Measurements from ENCODE around the gene MCF2L.

MCF2L gene

DNA sequence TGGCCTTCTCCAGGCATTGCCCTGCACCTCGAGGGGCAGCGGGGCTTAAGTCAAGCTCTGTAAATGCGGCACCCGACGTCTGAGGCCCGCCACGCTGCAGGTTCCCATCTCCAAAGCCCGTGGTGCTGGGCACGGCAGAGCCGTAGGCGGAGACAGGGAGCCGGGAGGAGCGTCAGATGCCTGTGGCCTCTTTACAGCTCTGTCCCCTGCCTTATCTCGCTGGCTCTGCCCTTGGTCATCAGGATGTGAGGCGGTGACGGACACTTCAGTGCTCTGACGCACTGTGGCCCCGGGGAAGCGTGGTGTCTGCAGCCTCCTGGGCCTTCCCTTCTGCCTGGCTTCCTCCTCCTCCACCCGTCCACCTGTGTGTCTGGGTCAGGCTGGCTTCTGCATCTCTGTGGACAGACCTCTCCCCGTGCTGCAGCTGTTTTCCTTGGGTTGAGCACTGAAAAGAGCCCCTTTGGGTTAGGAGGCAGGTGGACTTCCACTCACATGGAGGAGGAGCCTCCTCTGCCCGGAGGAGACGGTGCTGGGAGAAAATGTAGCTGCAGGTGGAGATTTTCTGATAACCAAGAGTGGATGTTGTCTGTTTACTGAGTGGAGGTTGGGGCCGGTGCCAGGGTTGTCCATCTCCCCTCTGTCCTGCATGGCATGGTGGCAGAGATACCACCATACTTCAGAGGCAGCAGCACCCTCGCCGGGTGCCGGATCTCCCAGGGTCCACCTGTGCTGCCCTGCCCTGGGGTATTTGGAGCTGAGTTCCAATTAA, 14.6 kb downstream of the MCF2L start:
- peaks cover 0 to 26% of the 10 kb centered on the region in 2 donors for H3K27me3 Mint-ChIP-seq
- ATAC-seq (replicated peaks) (no peak), DNase-seq (no peak)
- peaks cover 0 to 5% of the 10 kb centered on the region in 2 donors for H3K4me1 Mint-ChIP-seq (ENCODE audit: low read depth in 2 of 2)
- H3K9me3 Mint-ChIP-seq = no peaks in the 10 kb centered on the region
- H3K36me3 Mint-ChIP-seq (ENCODE audit: insufficient read depth) = no peaks in the 10 kb centered on the region
- no peak overlapping the region for H3K27ac Mint-ChIP-seq
- no peak overlapping the region for H3K4me3 Mint-ChIP-seq

DNA sequence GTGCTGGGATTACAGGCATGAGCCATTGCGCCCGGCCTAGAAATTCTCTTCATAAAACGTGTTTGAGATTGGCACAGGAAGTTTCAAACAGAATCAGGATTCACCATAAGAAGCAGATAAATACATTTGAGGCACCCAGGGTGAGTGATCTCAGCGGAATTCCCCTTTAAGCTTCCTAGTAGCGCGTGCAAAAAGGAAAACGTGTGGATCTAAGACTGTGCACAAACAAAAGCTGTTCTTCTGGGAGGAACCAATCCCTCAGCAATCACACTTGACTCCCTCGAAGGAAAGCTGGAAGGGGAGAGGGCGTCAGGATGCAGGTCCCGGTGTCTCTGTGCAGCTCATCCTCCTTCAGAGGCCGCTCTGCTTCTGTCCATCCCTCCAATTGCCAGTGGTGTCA, 15.5 kb downstream of the MCF2L start:
- no peak for DNase-seq
- Mint-ChIP-seq H3K4me1 (ENCODE audit: low read depth in 2 of 2) (peaks cover 0 to 5% of the 10 kb centered on the region in 2 donors), H3K27me3 (peaks cover 0 to 26% of the 10 kb centered on the region in 2 donors), H3K9me3 (no peaks in the 10 kb centered on the region), H3K27ac (no peak overlapping the region), H3K4me3 (no peak overlapping the region), H3K36me3 (ENCODE audit: insufficient read depth) (no peaks in the 10 kb centered on the region)
- no peak for ATAC-seq (replicated peaks)

DNA sequence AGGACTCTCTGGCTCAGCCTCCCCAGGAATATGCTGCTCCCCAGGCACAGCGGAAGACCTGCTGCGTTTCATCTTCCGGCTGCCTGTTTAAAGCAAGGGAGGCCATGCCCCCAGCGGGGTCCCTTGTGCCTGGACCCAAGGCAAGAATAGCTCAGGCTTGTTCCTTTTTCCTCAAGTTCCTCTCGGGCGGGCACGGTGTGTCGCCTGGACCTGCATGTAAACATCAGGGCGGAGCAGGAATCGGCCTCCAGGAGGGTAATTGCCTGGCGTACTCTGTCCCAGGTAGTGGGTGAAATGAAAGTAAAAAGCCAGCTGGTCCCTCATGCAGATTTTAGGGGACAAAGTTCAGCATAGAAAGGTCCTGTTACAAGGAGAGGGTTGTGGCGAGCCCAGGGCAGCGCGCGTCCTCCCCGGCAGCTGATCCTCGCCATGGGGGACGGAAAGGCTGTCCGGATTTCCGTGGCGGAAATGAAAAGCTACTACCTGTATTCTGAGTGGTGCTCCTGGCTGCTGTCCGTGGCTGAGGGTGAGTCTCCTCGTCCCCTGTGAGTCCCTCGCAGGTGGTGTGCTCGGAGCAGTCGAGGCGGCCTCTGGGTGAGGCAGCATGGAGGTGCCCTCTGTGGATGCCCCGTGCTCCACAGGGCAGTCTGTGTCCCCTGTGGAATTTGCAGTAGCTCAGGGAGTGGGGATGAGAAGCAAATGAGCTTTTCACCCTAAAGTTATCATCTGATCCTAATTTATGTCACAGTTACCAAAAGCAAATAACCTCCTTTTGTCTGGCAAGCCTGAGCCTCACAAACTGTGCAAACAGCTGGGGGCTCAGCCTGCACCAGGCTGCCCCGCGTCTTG, 16.2 kb downstream of the MCF2L start:
- ATAC-seq (replicated peaks) = no peak
- no peaks in the 10 kb centered on the region for H3K9me3 Mint-ChIP-seq
- no peaks in the 10 kb centered on the region for H3K36me3 Mint-ChIP-seq (ENCODE audit: insufficient read depth)
- peaks cover 0 to 21% of the 10 kb centered on the region in 2 donors for H3K27me3 Mint-ChIP-seq
- peaks cover 0 to 4% of the 10 kb centered on the region in 2 donors for H3K4me1 Mint-ChIP-seq (ENCODE audit: low read depth in 2 of 2)
- H3K27ac Mint-ChIP-seq = no peak overlapping the region
- H3K4me3 Mint-ChIP-seq = no peak overlapping the region
- no peak for DNase-seq

DNA sequence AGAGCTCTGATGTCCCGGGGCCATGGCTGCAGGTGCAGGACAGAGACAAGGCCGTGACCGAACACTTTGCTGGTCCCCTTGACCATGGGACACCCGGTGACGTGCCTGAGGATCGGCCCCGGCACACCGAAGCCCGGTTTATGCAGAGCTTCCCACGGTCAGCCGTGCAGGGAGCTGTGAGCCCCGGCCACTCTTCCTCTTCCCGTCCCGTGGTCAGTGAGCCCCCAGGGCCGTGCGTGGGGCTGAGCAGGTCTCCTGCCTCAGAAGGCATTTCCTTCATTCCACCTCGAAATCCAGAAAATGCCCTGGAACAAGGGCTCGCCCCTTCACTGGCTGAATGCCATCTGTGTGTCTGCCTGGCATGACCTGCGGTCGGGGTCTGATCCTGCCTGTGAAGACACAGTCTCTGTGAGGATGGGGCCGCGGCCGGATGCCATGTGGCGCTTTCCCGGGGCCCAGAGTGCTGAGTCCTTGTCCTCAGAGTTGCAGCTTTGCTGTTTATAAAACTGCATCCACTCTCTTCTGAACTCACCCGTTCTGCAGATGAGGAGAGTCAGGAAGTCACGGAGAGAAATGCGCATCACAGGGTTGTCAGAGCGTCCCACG, 16.9 kb downstream of the MCF2L start:
- no peak overlapping the region for H3K27ac Mint-ChIP-seq
- H3K27me3 Mint-ChIP-seq = peaks cover 0 to 14% of the 10 kb centered on the region in 2 donors

DNA sequence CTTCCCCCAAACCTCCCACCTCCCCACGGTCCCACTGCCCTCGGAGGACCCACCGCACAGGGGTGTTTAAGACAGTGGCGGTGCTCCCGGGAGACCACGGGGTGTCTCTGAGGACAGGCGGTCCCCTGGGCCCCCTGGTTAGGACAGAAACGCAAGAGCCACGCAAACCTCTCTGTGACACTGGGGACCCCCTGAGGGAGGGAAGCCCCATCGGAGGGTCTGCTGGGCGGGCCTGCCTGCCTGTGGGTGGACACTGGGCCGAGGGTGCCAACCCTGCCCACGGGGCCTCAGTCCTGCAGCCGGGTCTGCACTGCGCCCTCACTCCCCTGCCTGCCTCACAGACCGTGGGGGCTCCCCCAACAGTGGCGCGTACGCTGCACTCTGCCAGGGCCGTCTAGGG, 17.5 kb downstream of the MCF2L start:
- Mint-ChIP-seq H3K9me3 (no peaks in the 10 kb centered on the region), H3K36me3 (ENCODE audit: insufficient read depth) (no peaks in the 10 kb centered on the region), H3K27ac (no peak overlapping the region), H3K27me3 (peaks cover 0 to 11% of the 10 kb centered on the region in 2 donors), H3K4me1 (ENCODE audit: low read depth in 2 of 2) (peaks cover 0 to 3% of the 10 kb centered on the region in 2 donors), H3K4me3 (no peak overlapping the region)
- ATAC-seq (replicated peaks) (no peak), DNase-seq (no peak)

More for the DNA sequence above, 16.9 kb downstream of the MCF2L start:
- H3K9me3 Mint-ChIP-seq = no peaks in the 10 kb centered on the region
- no peaks in the 10 kb centered on the region for H3K36me3 Mint-ChIP-seq (ENCODE audit: insufficient read depth)
- DNase-seq = no peak
- ATAC-seq (replicated peaks) = no peak
- peaks cover 0 to 3% of the 10 kb centered on the region in 2 donors for H3K4me1 Mint-ChIP-seq (ENCODE audit: low read depth in 2 of 2)
- no peak overlapping the region for H3K4me3 Mint-ChIP-seq

DNA sequence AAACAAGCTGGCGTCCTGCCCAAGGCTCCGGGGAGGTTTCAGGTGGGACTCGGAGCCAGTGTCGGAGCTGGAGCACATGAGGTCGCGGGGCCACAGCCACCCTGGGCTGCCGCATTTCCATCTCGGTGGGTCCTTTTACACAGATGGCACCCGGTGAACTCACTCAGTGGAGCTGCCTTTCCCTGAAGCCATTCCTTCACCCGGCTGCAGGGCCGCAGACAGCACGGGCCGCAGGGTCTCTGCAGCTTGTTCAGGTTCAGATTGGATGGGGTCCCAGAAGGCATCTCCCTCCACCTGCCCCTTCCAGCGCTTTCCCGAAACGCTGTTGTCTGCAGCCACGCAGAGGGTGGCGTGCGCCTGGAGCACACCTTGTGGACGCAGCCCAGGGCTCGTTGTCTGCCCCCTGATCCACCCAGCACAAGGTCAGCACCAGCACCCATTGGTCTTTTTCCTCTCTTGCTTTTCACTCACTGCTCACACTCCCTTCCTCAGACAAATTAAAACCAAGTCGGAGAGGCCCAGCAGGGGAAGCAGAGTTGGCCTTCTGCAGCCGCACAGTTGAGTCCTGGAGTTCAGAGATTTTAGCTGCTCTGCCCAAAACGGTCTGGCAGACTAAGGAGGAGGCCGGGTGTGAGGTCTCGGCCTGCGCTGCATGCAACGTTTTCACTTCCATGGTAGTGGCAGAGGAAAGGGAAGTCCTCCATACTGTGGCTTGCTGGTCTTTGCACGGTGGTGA, 18.1 kb downstream of the MCF2L start:
- Mint-ChIP-seq H3K36me3 (ENCODE audit: insufficient read depth) (no peaks in the 10 kb centered on the region), H3K9me3 (no peaks in the 10 kb centered on the region), H3K27me3 (peaks cover 1 to 12% of the 10 kb centered on the region in 2 donors), H3K4me3 (no peak overlapping the region), H3K27ac (peak overlapping the region in 1 of 2 donors; percentile 29), H3K4me1 (ENCODE audit: low read depth in 2 of 2) (peaks cover 0 to 3% of the 10 kb centered on the region in 2 donors)
- ATAC-seq (replicated peaks) (no peak), DNase-seq (no peak)

DNA sequence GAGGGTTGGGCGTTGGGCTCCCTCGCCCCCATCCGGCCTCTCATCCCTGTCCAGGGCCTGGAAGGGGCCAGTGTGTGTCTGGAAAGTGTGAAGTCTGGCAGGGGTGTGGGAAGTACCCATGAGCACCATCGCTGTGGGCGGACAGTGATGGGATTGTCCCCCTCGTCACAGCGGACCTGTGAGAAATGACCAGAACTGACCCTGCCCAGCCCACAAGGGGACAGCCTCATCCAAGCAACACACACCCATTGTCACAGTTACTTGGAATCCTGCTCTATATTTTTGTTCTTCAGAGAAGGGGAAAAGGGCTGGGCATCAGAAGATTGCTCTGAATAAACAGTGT, 18.6 kb downstream of the MCF2L start:
- Mint-ChIP-seq H3K4me1 (ENCODE audit: low read depth in 2 of 2) (peaks cover 0 to 3% of the 10 kb centered on the region in 2 donors), H3K36me3 (ENCODE audit: insufficient read depth) (no peaks in the 10 kb centered on the region), H3K9me3 (no peaks in the 10 kb centered on the region), H3K27me3 (peaks cover 4 to 12% of the 10 kb centered on the region in 2 donors), H3K27ac (peak overlapping the region in 1 of 2 donors; percentile 29), H3K4me3 (no peak overlapping the region)
- no peak for ATAC-seq (replicated peaks)
- DNase-seq = no peak

DNA sequence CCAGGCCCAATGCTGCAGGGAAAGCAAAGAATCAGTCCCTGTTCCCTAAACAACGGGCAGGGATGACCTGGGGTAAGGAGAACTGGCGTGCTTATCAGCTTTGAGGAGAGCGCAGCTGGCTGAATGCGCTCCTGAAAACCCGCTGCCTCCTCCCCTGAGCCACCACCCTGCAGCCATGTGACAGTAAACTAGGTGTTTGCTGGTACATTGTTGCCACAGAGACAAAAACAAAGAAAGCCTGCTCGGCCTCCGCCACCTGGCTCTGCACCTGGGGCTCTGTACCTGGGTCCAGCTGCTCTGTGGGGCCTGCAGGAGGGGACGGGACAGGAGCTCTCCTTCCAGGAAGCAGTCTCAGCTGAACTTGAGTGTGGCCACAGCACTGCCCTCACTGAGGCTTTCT, 21.8 kb downstream of the MCF2L start:
- DNase-seq (no peak), ATAC-seq (replicated peaks) (no peak)
- Mint-ChIP-seq H3K9me3 (no peaks in the 10 kb centered on the region), H3K27me3 (peaks cover 9 to 17% of the 10 kb centered on the region in 2 donors), H3K4me3 (no peak overlapping the region), H3K4me1 (ENCODE audit: low read depth in 2 of 2) (peaks cover 0 to 3% of the 10 kb centered on the region in 2 donors), H3K27ac (no peak overlapping the region), H3K36me3 (ENCODE audit: insufficient read depth) (no peaks in the 10 kb centered on the region)

DNA sequence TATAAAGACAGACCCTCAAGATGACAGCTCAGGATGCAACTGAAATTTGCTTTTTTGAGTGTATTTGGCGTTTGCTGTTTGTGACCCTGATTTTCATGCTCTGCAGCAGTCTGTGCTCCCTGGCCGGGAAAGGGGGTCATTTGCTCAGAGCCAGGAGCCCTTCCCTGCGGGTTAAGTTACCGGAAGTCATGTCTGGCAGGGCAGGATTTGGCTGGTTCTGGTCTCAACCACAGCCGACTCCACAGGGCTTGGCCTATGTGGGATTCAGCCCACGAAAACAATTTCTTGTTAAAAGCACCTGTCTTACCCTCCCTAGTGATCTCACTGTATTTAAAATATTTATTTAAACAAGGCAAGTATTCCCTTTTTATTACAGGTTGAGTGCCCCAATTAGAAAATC, 22.6 kb downstream of the MCF2L start:
- H3K9me3 Mint-ChIP-seq = no peaks in the 10 kb centered on the region
- ATAC-seq (replicated peaks) (no peak), DNase-seq (no peak)
- no peaks in the 10 kb centered on the region for H3K36me3 Mint-ChIP-seq (ENCODE audit: insufficient read depth)
- H3K4me1 Mint-ChIP-seq (ENCODE audit: low read depth in 2 of 2) = no peaks in the 10 kb centered on the region
- H3K27me3 Mint-ChIP-seq = peaks cover 9 to 17% of the 10 kb centered on the region in 2 donors
- H3K4me3 Mint-ChIP-seq = no peak overlapping the region
- H3K27ac Mint-ChIP-seq = no peak overlapping the region

DNA sequence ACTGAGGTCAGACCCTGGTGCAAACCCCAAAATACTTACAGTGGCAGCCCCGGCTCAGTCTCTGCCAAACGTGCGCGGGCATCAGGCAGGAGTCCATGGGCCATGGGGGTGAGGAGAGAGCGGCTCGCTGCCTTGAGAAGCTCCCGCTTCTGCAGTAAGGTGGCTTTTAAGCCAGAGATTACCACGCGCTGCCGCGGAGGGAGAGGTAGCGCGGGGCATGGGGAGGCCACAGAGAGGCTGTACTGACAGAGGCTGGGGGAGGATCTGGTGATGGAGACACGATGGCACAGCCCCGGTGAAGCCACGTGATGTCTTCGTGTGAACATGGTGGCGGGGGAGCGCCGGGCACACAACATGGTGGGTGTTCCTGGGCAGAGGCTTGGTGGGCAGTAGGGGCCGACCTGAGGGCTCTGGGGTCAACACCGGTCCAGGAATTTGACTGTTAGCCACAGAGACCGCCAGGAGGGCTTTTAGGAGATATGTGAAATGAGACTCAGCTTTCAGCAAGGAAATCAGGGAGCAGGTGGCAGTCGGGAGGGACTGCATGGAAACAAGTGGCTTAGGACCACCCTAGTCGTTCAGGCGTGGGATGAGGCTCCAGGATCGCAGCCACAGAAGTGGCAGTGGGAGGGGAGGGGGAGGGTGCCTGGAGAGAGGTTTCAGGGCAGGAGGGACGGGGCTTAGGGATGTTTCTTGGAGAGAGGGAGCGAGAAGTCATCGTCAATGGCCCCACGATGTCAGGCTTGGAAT, 24.1 kb downstream of the MCF2L start:
- ATAC-seq (replicated peaks) = no peak
- Mint-ChIP-seq H3K4me1 (ENCODE audit: low read depth in 2 of 2) (no peaks in the 10 kb centered on the region), H3K27me3 (peaks cover 9 to 20% of the 10 kb centered on the region in 2 donors), H3K9me3 (no peaks in the 10 kb centered on the region), H3K36me3 (ENCODE audit: insufficient read depth) (no peaks in the 10 kb centered on the region), H3K4me3 (no peak overlapping the region), H3K27ac (no peak overlapping the region)
- DNase-seq = no peak

DNA sequence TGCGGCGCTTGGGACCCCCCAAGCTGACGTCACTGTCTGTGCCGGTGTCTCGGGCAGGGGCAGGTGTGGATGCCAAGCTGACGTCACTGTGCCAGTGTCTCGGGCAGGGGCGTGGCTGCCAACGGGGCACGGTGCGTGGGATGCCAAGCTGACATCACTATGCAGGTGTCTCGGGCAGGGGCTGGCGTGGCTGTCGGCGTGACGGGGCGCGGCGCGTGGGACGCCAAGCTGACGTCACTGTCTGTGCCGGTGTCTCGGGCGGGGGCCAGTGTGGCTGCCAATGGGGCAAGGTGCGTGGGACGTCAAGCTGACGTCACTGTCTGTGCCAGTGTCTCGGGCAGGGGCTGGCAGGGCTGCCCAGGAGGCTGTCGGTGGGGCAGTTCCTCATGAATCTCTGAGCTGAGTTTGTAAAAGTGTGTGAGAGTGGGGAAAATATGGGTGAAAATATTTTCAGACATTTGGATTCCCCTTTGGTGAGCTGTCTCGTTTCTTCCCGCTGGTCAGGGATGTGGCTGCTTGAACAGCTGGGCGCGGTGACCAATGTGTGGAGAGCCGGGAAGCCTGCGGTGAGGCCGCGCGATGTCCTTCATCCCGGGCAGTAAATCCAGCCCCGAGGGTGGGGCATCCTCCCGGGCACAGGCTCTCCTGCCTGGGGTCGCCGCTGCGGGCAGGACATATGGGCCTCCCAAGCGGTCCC, 25.2 kb downstream of the MCF2L start:
- DNase-seq (no peak), ATAC-seq (replicated peaks) (no peak)
- H3K9me3 Mint-ChIP-seq = no peaks in the 10 kb centered on the region
- peaks cover 9 to 29% of the 10 kb centered on the region in 2 donors for H3K27me3 Mint-ChIP-seq
- H3K36me3 Mint-ChIP-seq (ENCODE audit: insufficient read depth) = no peaks in the 10 kb centered on the region
- no peaks in the 10 kb centered on the region for H3K4me1 Mint-ChIP-seq (ENCODE audit: low read depth in 2 of 2)
- H3K27ac Mint-ChIP-seq = no peak overlapping the region
- H3K4me3 Mint-ChIP-seq = no peak overlapping the region

DNA sequence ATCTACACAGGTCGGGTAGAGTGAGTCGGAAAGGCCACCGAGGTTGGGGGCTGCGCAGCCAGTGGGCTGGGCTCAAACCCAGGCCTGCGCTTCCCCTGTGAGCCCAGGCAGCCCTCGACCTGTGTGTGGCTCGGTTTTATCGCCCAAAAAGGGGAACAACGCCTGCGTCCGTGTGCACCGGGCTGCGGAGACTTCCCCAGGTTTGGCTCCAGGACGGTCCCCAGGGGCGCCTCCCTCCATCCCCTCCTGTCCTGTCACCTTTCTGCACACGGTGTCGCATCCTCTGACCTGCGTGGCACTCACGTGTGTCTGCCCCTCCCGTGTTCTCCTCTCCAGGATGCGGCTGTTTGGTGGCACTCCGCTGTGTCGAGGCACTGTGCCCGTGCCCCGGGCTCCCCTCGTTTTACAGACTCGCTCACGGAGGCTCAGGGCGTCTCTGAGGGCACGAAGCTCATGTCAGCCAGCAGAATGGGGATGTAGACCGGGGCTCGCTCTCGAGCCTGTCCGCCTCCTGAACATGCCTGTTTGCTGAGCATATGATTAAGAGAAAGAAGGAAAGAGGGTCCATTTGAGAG, 25.9 kb downstream of the MCF2L start:
- no peak for ATAC-seq (replicated peaks)
- no peaks in the 10 kb centered on the region for H3K36me3 Mint-ChIP-seq (ENCODE audit: insufficient read depth)
- H3K4me3 Mint-ChIP-seq = no peak overlapping the region
- DNase-seq = no peak
- H3K4me1 Mint-ChIP-seq (ENCODE audit: low read depth in 2 of 2) = peaks cover 0 to 5% of the 10 kb centered on the region in 2 donors
- no peaks in the 10 kb centered on the region for H3K9me3 Mint-ChIP-seq
- peaks cover 14 to 35% of the 10 kb centered on the region in 2 donors for H3K27me3 Mint-ChIP-seq
- H3K27ac Mint-ChIP-seq = no peak overlapping the region
